CD14-positive monocyte (primary cell): ENCODE data around the gene CEBPE. TPM values are rescaled to one million over a fixed set of nuclear protein-coding genes. Genes with fewer than 3 reads are reported as not detected.

Source experiments
- DNase-seq, 3 donors: peaks; one replicate each; pipeline ENCODE4 v3.0.0-alpha.2; 2011 to 2022
- H2AFZ ChIP-seq: 2 replicates; pipeline ENCODE4 v1.6.0; 2012; ENCODE audit warnings: mild to moderate bottlenecking, low read depth, low read length, inconsistent platforms; ENCODE audit not compliant: insufficient read depth, poor library complexity, severe bottlenecking
- H3K27ac ChIP-seq, 2 donors: 1 replicate in 1 of 2; 2 replicates in 1 of 2; pipeline ENCODE4 v1.5.1; 2012 to 2013; ENCODE audit warnings: low read length in 2 of 2, control low read depth in 1 of 2, inconsistent platforms in 1 of 2, low read depth in 1 of 2, mild to moderate bottlenecking in 1 of 2
- H3K27me3 ChIP-seq, 2 donors: one replicate each; pipeline versions ENCODE4 v1.6.0 to v1.6.1; 2011 to 2013; ENCODE audit warnings: low read length in 2 of 2; ENCODE audit not compliant: control insufficient read depth in 2 of 2, insufficient read depth in 2 of 2
- H3K36me3 ChIP-seq, 2 donors: replicated peaks in 1 of 2; 1 replicate in 1 of 2; 2 replicates in 1 of 2; pipeline versions ENCODE4 v1.5.1 to v1.6.1; 2012 to 2013; ENCODE audit warnings: low read length in 2 of 2, control low read depth in 1 of 2, inconsistent platforms in 1 of 2, mild to moderate bottlenecking in 1 of 2; ENCODE audit not compliant: insufficient read depth in 2 of 2, control insufficient read depth in 1 of 2
- H3K4me1 ChIP-seq, 2 donors: 1 replicate in 1 of 2; 2 replicates in 1 of 2; pipeline versions ENCODE4 v1.5.1 to v1.6.1; 2012 to 2013; ENCODE audit warnings: low read length in 2 of 2, control low read depth in 1 of 2, inconsistent platforms in 1 of 2, mild to moderate bottlenecking in 1 of 2, moderate library complexity in 1 of 2; ENCODE audit not compliant: insufficient read depth in 2 of 2, control insufficient read depth in 1 of 2
- H3K4me2 ChIP-seq: replicated peaks from 2 replicates; pipeline ENCODE3; 2012; ENCODE audit warnings: low read length, moderate library complexity, mild to moderate bottlenecking; ENCODE audit not compliant: poor library complexity, severe bottlenecking; ENCODE audit errors: extremely low read depth
- H3K4me3 ChIP-seq, 3 experiments: fragments of 200-600 bp in 1 of 3; sonication (generic) in 1 of 3; replicated peaks in 1 of 3; 1 replicate in 2 of 3; 2 replicates in 1 of 3; pipeline ENCODE4 v1.5.1; 2011 to 2013; ENCODE audit warnings: low read length in 3 of 3, mild to moderate bottlenecking in 3 of 3, control low read depth in 2 of 3, low read depth in 2 of 3, inconsistent platforms in 1 of 3, moderate library complexity in 1 of 3
- H3K79me2 ChIP-seq: 2 replicates; pipeline ENCODE4 v1.6.0; 2012; ENCODE audit warnings: mild to moderate bottlenecking, control low read depth, inconsistent platforms, low read length, moderate library complexity; ENCODE audit not compliant: insufficient read depth
- H3K9ac ChIP-seq: 2 replicates; pipeline ENCODE4 v1.6.0; 2017; ENCODE audit warnings: low read length, mild to moderate bottlenecking; ENCODE audit not compliant: insufficient read depth, poor library complexity, severe bottlenecking
- H3K9me3 ChIP-seq, 2 donors: replicated peaks in 1 of 2; 1 replicate in 1 of 2; 2 replicates in 1 of 2; pipeline versions ENCODE4 v1.5.1 to v1.6.1; 2012 to 2013; ENCODE audit warnings: low read length in 2 of 2, control low read depth in 1 of 2; ENCODE audit not compliant: control insufficient read depth in 1 of 2, insufficient read depth in 1 of 2
- H4K20me1 ChIP-seq: 2 replicates; pipeline ENCODE4 v1.6.0; 2012; ENCODE audit warnings: mild to moderate bottlenecking, low read length, control low read depth, moderate library complexity; ENCODE audit not compliant: insufficient read depth
- H3K27ac Mint-ChIP-seq, 7 donors: one replicate each; pipeline ENCODE4 v1.8.0; 2020; ENCODE audit warnings: mild to moderate bottlenecking in 7 of 7, mixed read lengths in 7 of 7, moderate library complexity in 6 of 7, inconsistent platforms in 2 of 7
- H3K27me3 Mint-ChIP-seq, 3 donors: one replicate each; pipeline ENCODE4 v1.8.0; 2021 to 2022; ENCODE audit warnings: low read depth in 3 of 3, mild to moderate bottlenecking in 3 of 3, mixed read lengths in 3 of 3, moderate library complexity in 3 of 3, inconsistent platforms in 1 of 3
- H3K36me3 Mint-ChIP-seq, 2 donors: one replicate each; pipeline ENCODE4 v1.8.0; 2020; ENCODE audit warnings: mixed read lengths in 2 of 2, inconsistent platforms in 1 of 2, mild to moderate bottlenecking in 1 of 2
- H3K4me1 Mint-ChIP-seq: one replicate; pipeline ENCODE4 v1.8.0; 2020; ENCODE audit warnings: mild to moderate bottlenecking, mixed read lengths
- H3K4me3 Mint-ChIP-seq, 2 donors: one replicate each; pipeline ENCODE4 v1.8.0; 2020; ENCODE audit warnings: mild to moderate bottlenecking in 2 of 2, mixed read lengths in 2 of 2, moderate library complexity in 1 of 2
- H3K9me3 Mint-ChIP-seq, 7 donors: one replicate each; pipeline ENCODE4 v1.8.0; 2020 to 2022; ENCODE audit warnings: mixed read lengths in 7 of 7, mild to moderate bottlenecking in 6 of 7, moderate library complexity in 6 of 7, inconsistent platforms in 2 of 7
- WGBS: methylation state at CpG from one replicate; pipeline ENCODE4 v1.1.5; 2013; ENCODE audit warnings: missing lambda C conversion rate; ENCODE audit not compliant: insufficient coverage; 5-methylcytosine and 5-hydroxymethylcytosine counted together
- intact Hi-C, 2 donors: fragments of 100-400 bp; cut with micrococcal nuclease; formaldehyde crosslinking; loops; one replicate each; pipeline versions ENCODE4 v1.15.0 to v1.15.1; 2023
- polyA plus RNA-seq, 3 donors: library from polyadenylated mRNA; depleted of rRNA in 1 of 3; unstranded in 2 of 3; stranded (reverse) in 1 of 3; fragments of 300-500 nt in 2 of 3; fragments of >200 nt in 1 of 3; fragmentation: Illumina TruSeq in 2 of 3; gene quantifications; 1 replicate in 2 of 3; 2 replicates in 1 of 3; pipeline ENCODE4 v1.2.3, GENCODE V29; 2012 to 2021
- TF ChIP-seq, protein P1 (sequence below): fragments of 200-600 bp; IDR thresholded peaks from one replicate; pipeline ENCODE4 v1.8.0; 2022; ENCODE audit warnings: antibody characterized with exemption, mild to moderate bottlenecking

CEBPE gene
- polyA plus RNA-seq, 3 donors, result 0.73 to 1.5 (median 1.3) TPM

DNA sequence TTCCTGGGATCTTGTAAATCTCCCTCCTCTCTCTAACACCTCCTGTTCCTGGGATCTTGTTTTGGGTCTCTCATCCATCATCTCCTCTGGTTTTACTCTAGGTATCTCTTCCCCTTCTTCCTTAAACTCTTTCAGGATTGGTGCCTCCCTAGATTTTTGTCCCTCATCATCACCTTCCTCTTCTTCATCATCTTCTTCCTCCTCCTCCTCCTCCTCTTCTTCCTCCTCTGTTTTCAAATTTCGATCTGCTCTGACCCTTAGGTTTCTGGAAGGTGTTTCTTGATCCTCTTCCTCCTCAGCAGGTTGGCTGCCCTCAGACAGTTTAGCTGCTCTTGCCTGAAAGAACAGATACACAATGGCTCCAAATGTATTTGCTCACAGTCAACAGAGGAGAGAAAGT, 38.6 kb downstream of the CEBPE start:
- no peak for DNase-seq
- Mint-ChIP-seq H3K36me3 (peaks cover 68 to 90% of the 10 kb centered on the region in 2 donors), H3K27ac (peak overlapping the region; percentile 48 to 94 (median 90)), H3K4me1 (peaks cover 30% of the 10 kb centered on the region), H3K27me3 (no peaks in the 10 kb centered on the region), H3K9me3 (no peaks in the 10 kb centered on the region), H3K4me3 (no peak overlapping the region)
- Histone ChIP-seq H3K27ac (peak overlapping the region in 1 of 2 donors; percentile 75), H3K9me3 (no peaks in the 10 kb centered on the region), H3K4me1 (peaks cover 25 to 41% of the 10 kb centered on the region in 2 donors), H3K27me3 (no peaks in the 10 kb centered on the region), H3K79me2 (peaks cover 53% of the 10 kb centered on the region), H3K9ac (no peak overlapping the region), H3K4me2 (no peak overlapping the region), H2AFZ (no peak overlapping the region), H3K4me3 (no peak overlapping the region), H4K20me1 (peaks cover 41% of the 10 kb centered on the region), H3K36me3 (peaks cover 90 to 97% of the 10 kb centered on the region in 2 donors)
- no CpG with 5 or more reads among the region's 1 CpG for WGBS
- TF ChIP-seq, protein P1, sequence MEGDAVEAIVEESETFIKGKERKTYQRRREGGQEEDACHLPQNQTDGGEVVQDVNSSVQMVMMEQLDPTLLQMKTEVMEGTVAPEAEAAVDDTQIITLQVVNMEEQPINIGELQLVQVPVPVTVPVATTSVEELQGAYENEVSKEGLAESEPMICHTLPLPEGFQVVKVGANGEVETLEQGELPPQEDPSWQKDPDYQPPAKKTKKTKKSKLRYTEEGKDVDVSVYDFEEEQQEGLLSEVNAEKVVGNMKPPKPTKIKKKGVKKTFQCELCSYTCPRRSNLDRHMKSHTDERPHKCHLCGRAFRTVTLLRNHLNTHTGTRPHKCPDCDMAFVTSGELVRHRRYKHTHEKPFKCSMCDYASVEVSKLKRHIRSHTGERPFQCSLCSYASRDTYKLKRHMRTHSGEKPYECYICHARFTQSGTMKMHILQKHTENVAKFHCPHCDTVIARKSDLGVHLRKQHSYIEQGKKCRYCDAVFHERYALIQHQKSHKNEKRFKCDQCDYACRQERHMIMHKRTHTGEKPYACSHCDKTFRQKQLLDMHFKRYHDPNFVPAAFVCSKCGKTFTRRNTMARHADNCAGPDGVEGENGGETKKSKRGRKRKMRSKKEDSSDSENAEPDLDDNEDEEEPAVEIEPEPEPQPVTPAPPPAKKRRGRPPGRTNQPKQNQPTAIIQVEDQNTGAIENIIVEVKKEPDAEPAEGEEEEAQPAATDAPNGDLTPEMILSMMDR, result no peak
- intact Hi-C loops, result no loop called here

DNA sequence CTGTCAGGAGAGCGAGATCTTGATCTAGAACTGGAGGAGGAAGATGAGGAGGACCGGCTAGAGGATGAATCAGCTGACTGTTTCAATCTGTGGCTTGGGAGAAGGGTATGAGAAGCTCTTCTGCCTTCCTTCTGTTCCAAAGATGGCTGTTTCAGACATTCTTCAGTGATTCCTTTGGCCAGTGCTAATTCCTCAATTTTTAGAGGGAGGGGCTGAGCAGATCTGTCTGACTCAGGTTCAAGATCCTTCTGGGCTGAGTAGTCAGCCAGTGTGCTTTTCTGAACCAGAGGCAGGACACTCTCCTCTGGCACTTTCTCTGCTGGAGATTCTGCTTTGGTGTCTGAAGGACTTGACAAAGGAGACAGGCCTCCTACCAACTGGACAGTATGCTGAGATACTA, 39.3 kb downstream of the CEBPE start:
- no peak overlapping the region for H3K4me2 ChIP-seq

More for the DNA sequence above, 39.3 kb downstream of the CEBPE start:
- H3K27me3 Mint-ChIP-seq, result no peaks in the 10 kb centered on the region
- no peak overlapping the region for H2AFZ ChIP-seq
- no peak for DNase-seq
- H3K4me1 ChIP-seq, result peaks cover 23 to 37% of the 10 kb centered on the region in 2 donors
- H3K9me3 ChIP-seq, result no peaks in the 10 kb centered on the region
- H3K4me3 Mint-ChIP-seq, result no peak overlapping the region
- H4K20me1 ChIP-seq, result peaks cover 38% of the 10 kb centered on the region
- H3K36me3 ChIP-seq, result peaks cover 91 to 97% of the 10 kb centered on the region in 2 donors
- no peaks in the 10 kb centered on the region for H3K9me3 Mint-ChIP-seq
- H3K4me3 ChIP-seq, result no peak overlapping the region
- TF ChIP-seq, protein P1, result no peak
- WGBS, result 100% methylated on average over 1 of the region's 2 CpGs
- H3K9ac ChIP-seq, result no peak overlapping the region
- H3K79me2 ChIP-seq, result peaks cover 56% of the 10 kb centered on the region
- intact Hi-C loops, result loop anchor here in 1 of 2 donors (5.0 kb wide), 2 partner anchors 33 to 103 kb away; partner anchors contain the start of gene SLC7A8
- no peaks in the 10 kb centered on the region for H3K27me3 ChIP-seq
- H3K27ac Mint-ChIP-seq, result peak overlapping the region; percentile 79 to 94 (median 90)
- H3K4me1 Mint-ChIP-seq, result peaks cover 28% of the 10 kb centered on the region
- H3K36me3 Mint-ChIP-seq, result peaks cover 66 to 87% of the 10 kb centered on the region in 2 donors
- H3K27ac ChIP-seq, result peak overlapping the region; percentile 75 to 80
